Activated T-helper 1 cell treated with Interleukin-2 at 50 U/mL for 16 hours (primary cell): ENCODE results near the gene PTPRG.

ENCODE experiments used
- DNase-seq: peaks from one replicate; pipeline ENCODE4 v3.0.0-alpha.2; 2020; ENCODE audit warnings: low read depth

Gene PTPRG

DNA sequence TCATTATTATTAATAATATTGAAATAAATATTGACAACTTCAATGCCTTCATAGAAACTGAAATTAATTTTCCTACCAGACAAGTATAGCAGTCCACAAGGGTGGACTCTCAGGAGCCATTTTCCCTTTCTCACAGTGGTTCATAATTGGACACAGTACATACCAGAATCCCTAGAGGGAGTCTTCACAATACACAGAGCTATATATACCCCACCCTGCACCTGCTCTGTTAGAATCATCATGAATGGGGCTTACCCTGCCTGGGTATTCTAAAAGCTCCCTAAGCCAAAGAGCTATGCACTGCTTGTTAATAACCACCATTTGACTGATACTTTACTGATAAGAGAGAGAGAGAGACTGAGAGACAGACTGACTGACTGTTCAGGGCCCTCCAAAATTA lies 677.1 kb downstream of the PTPRG start:
- DNase-seq: no peak

GRCh38 chr3:62241279-62241678 lies 679.9 kb downstream of the PTPRG start:
- DNase-seq: no peak

- no peak for DNase-seq
Observed at GRCh38 chr3:62242831-62243509, 681.6 kb downstream of the PTPRG start.

DNA sequence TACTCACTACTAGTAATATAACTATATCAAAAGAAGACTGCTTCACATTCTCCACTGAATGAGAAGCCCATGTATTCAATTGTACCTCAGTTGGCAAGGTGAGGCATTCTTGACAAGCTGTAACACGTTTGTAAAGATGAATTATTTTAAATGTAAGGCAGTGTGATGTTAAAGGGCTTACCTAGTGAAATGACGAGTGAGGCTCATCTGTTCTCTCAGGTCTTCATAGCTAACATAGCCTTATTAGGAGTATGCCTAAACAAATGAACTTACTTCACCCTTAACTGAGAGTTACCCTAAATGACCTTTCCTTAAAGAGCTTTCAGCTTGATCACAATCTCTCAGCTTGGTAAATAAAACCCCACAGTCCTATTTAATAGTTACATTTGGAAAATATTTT lies 684.7 kb downstream of the PTPRG start:
- no peak for DNase-seq

GRCh38 chr3:62246985-62247384 lies 685.6 kb downstream of the PTPRG start:
- DNase-seq: no peak

DNA sequence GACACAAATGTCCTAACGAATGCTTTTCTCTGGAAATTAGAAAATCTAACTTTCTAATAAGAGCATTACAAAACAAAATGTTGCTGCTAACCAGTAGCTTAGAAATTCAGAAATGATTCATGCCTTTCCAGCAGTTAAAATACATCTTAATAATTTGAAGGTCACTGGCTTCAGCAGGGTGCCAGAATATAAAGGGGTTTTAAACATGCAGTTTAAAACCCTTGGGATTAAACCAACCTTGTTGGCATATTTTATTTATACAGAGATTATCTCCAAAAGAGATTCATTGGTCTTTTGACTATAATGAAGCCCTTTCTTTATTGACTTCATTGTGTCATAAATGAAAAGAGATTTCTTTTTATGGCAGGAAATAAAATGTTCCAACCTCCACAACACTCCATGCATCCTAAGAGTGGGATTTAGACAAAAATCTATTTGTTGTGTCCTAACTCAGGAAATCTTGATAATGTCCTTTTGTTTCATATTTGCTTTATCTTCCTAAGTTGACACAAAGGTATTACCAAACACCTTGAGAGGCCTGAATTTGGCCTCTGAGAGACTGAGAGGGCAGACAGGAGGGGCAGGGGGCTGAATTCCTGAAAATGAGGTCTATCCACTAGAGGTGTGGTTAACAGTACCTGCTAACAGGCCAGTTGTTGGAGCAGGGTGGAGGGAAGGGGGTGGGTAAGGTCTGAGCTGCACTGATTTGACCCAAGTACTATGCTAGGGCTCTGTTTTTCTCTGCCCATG lies 687.5 kb downstream of the PTPRG start:
- DNase-seq: no peak

GRCh38 chr3:62249484-62249776 lies 688.1 kb downstream of the PTPRG start:
- no peak for DNase-seq

DNA sequence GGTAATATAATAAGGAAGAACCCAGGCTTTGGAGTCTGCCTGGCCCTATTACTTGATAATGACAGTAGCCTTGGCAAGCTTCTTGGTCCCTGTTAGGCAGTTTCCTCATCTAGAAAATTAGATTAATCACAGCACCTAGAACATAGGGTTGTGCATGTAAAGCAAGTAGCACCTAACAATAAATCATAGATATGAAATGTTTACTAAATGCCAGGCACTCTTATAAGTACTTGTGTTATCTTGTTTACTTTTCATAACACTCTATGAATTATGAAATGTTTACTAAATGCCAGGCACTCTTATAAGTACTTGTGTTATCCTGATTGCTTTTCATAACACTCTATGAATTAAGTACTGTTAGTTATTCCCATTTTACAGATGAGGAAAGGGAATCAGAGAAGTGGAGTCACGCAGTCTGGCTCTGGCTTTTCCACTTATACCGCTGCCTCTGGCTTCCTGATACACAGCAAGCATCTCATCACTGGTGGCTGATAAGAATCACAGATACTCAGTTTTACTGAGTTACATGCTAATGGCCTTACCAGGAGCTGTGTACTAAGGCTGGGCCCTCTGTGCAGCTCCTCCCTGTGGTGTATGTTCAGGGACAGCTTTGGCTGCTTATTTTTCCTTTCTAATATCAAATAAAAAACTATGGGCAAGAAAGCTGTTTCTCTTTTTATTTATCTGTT lies 688.6 kb downstream of the PTPRG start:
- DNase-seq: no peak

GRCh38 chr3:62252438-62253157 lies 691.2 kb downstream of the PTPRG start:
- DNase-seq: no peak

DNA sequence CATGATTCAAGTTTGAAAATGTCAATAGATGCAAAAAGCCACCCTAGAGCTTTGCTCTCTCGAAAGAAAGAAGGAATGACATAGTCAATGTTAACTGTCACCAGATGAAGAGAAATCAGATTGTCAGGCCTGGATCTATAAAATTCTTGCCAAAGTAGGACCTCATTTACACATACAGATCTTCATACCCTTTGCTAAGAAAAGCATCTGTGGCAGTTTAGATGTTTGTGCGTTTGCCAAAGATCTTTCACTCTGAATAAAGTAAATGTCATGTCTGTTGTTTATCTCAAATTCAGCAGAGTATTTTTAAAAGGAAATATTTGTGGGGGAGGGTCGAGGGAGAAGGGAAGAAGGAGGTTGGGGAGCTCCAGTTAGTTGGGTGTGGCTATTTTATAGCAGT lies 692.6 kb downstream of the PTPRG start:
- DNase-seq: no peak

- DNase-seq: no peak
Observed at GRCh38 chr3:62255758-62256157, 694.4 kb downstream of the PTPRG start.

GRCh38 chr3:62259924-62260323 lies 698.6 kb downstream of the PTPRG start:
- no peak for DNase-seq

GRCh38 chr3:62260655-62261054 lies 699.3 kb downstream of the PTPRG start:
- no peak for DNase-seq

DNA sequence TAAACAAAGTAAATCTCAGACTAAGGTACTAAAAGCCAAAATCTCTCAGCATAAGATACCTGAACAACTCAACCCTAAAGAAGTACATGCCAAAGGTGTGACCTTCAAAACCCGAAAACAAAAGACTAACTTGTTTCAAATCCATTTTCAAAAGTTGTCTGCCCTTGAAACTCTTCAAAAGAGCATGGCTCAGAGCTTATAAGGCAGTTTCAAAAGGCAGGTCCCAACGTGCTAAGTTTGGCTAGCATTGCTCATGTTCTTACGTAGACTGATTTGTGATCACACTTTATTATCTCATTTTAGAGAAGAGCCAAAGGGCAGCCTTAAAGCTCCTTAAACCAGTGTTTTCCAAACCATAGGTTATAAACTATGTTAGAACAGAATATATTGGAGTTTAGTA lies 699.8 kb downstream of the PTPRG start:
- no peak for DNase-seq

DNA sequence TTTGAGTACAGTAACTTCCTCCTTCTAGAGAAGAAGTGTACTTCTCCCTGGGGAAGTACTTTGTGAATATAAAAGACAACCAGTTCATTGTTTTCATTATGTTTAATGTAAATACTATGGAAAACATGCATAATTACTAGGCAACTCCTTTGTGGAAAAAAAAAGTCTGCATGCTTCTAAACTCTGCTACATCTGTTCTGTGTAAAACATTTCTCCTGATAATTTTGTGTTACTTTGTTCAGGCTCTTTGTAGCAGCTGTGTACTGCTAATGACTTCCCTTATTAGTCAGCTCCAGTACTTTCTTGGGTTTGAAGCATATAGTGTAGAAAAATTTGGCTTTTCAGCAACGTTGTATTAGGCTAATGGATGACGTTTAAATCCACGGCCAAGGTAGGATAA lies 700.4 kb downstream of the PTPRG start:
- DNase-seq: no peak

DNA sequence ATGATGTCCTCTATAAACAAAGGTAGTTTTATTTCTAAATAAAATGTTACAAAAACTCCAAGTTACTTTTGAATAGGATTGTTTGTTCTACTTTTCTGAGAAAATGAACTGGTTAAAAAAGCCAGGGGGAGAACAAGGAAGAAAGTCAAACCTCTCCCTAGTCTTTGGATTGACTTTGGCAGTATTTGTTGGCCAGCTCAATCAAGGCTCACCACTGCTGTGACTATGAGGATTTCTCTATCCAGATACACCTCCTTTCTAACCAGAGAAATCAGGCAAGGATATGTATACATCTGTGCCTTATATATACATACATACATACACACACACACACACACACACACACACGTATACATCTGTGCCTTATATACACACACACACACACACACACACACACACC lies 704.2 kb downstream of the PTPRG start:
- DNase-seq: no peak

DNA sequence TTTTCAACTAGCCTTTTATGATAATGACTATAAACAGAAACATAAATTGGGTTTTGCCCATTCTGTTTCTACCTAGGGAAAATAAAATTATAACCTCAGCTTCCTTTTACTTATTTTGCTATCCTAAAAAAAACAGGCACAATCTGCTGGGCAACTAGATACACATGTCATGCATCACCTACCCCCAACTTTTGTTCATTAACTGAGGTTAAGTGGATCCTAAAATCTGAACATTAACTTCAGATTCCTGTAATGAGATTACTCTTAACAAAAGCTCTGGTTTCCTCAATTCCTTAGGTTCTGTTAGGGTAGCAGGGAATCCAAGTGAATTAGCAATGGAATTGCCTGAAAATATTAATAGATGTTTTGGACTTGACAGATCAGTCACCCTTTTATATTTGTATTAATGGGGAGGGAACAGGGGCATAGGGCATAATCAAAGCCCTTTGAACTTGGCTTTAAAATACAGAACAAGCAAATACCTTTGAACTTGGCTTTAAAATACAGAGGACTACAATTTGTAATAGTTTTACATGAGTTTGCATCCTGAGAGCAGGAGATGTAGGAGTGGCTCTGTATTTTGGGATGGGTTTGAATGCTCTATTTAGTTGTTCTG lies 705.4 kb downstream of the PTPRG start:
- DNase-seq: no peak

DNA sequence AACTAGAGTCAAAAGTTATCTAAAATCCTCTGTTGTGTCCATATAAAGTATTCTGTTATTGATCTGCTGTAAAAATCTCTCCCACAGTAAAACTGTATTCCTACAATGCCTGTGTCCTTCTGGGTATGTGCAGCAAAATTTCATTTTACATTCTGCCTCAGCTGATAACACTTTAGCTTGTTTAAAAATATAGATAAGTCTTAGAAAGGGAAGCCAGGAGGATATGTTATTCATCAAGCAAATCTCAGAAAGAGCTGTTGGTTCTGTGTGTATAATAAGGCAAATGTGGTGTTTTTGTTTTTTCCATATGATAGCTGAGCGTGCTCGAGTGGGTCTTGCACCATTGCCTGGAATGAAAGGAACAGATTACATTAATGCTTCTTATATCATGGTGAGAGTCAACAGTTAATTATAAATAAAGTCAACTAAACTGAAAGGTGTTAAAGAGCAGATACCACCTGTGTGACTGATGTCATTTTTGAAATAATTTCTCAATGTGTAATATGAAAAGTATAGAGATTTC lies 715.3 kb downstream of the PTPRG start:
- no peak for DNase-seq

DNA sequence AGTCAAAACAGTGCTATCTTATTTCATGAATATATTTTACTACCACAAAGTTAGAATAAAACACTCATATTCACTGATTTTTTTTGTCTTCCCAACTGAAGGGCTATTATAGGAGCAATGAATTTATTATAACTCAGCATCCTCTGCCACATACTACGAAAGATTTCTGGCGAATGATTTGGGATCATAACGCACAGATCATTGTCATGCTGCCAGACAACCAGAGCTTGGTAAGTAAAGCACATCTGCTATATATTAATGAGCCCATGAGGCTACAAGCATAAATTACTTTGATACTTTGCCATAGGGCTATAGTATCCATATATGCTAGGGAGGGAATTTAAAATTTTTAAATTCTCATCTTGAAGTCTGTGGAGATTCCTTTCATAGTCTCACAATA lies 716.1 kb downstream of the PTPRG start:
- no peak for DNase-seq

DNA sequence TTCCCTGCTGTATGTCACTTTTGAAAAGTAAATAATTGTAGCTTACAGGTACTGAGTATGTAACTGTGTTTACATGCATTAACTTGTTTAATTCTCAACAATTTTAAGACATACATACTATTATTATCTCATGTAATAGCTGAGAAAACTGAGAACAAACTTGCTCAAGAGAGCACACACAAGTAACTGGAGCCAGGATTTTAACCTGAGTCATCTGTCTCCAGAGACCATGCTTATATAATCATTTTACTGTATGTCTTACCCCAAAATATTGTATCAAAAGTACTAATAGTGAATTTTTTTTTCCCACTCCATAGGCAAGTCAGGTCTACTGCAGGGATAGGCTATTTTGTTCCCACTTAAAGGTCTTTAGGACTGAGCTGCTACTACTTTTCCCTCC lies 716.6 kb downstream of the PTPRG start:
- no peak for DNase-seq

- no peak for DNase-seq
Observed at GRCh38 chr3:62281726-62282125, 720.4 kb downstream of the PTPRG start.

DNA sequence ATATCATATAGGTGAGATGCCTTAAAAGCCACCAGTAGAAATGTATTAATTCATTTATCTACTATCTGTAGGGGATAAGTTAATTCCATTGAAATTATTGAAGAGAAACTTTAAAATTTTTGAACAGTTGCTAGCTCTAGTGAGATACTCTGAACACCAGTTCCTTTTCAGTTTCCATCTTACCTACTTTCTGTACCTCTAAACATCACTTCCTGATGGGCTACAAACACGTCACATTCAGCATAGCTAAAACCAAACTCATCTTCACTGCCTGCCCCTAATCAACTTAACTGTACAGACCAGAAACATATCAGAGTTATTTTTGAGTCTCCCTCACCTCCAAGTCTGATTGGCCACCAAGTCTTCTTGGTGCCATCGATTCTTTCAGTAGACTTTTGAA lies 723.1 kb downstream of the PTPRG start:
- DNase-seq: no peak
